ENCODE data around the gene CDH20. TPM values are rescaled to one million over a fixed set of nuclear protein-coding genes. Genes with fewer than 3 reads are reported as not detected.

CDH20 gene
- total RNA-seq, 3 donors from 2014 or later = not detected

DNA sequence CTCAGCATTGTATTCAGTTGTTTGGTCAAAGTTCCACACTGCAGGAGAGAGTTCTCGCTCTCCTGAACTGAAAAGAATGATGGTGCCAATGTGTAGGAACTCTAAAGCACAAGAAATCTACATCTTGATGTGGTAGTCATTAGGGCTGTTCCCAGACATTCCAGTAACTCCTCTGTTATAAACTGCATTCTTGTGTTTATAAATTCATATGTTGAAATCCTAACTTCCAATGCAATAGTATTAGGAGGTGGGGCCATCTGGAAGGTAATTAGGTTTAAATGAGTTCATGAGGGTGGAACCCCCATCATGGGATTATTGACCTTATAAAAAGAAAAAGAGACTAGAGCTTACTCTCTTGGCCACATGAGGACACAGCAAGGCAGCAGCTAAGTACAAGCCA lies 239.6 kb downstream of the CDH20 start:
- intact Hi-C loops (cut with DNase I, micrococcal nuclease) = no loop called here
- H3K9me3 ChIP-seq = no peaks in the 10 kb centered on the region
- H3K36me3 ChIP-seq (ENCODE audit: low read depth) = no peaks in the 10 kb centered on the region
- no peak overlapping the region for H3K4me3 ChIP-seq
- TF ChIP-seq, protein P1, sequence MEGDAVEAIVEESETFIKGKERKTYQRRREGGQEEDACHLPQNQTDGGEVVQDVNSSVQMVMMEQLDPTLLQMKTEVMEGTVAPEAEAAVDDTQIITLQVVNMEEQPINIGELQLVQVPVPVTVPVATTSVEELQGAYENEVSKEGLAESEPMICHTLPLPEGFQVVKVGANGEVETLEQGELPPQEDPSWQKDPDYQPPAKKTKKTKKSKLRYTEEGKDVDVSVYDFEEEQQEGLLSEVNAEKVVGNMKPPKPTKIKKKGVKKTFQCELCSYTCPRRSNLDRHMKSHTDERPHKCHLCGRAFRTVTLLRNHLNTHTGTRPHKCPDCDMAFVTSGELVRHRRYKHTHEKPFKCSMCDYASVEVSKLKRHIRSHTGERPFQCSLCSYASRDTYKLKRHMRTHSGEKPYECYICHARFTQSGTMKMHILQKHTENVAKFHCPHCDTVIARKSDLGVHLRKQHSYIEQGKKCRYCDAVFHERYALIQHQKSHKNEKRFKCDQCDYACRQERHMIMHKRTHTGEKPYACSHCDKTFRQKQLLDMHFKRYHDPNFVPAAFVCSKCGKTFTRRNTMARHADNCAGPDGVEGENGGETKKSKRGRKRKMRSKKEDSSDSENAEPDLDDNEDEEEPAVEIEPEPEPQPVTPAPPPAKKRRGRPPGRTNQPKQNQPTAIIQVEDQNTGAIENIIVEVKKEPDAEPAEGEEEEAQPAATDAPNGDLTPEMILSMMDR (IDR thresholded peaks at IDR 0.05) = no peak
- no peak for DNase-seq
- no peaks in the 10 kb centered on the region for H3K4me1 ChIP-seq (ENCODE audit: low read depth)
- no peak for ATAC-seq

DNA sequence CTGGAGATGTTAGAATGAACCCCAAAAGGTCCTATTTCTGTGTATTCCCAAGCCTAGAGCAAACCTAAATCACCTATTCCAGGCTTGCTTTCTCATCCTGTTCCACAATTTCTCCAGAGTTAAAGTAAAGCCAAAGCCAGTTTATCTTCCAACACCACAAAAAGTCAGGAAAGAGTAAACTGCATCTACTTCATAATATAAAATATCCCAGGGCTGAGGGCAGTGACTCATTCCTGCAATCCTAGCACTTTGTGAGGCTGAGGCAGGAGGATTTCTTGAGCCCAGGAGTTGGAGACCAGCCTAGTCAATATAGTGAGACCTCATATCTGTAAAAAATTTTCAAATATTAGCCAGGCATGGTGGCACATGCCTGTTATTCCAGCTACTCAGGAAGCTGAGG lies 241.4 kb downstream of the CDH20 start:
- Histone ChIP-seq H3K36me3 (ENCODE audit: low read depth) (no peaks in the 10 kb centered on the region), H3K4me1 (ENCODE audit: low read depth) (no peaks in the 10 kb centered on the region), H3K9me3 (no peaks in the 10 kb centered on the region), H3K4me3 (no peak overlapping the region)
- DNase-seq (no peak), ATAC-seq (no peak)
- intact Hi-C loops (cut with DNase I, micrococcal nuclease) = no loop called here
- TF ChIP-seq, protein P1 (IDR thresholded peaks at IDR 0.05) = no peak

DNA sequence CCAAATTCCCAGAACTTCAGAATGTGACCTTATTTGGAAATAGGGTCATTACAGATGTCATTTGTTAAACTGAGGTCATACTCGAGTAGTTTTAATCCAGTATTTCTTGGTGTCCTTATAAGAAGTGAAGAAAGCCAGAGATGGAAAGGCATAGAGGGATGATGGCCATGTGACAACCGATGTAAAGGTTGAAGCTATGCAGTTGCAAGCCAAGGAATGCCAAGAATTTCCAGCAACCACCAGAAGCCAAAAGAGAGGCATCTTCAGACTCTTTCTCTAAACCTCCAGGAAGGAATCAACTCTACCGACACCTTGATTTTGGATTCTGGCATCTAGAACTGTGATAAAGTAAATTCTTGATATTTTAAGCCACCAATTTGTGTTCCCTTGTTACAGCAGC lies 242.2 kb downstream of the CDH20 start:
- Histone ChIP-seq H3K36me3 (ENCODE audit: low read depth) (no peaks in the 10 kb centered on the region), H3K4me3 (no peak overlapping the region), H3K9me3 (no peaks in the 10 kb centered on the region), H3K4me1 (ENCODE audit: low read depth) (no peaks in the 10 kb centered on the region)
- TF ChIP-seq, protein P1 (IDR thresholded peaks at IDR 0.05) = no peak
- DNase-seq (no peak), ATAC-seq (no peak)
- intact Hi-C loops (cut with DNase I, micrococcal nuclease) = no loop called here

DNA sequence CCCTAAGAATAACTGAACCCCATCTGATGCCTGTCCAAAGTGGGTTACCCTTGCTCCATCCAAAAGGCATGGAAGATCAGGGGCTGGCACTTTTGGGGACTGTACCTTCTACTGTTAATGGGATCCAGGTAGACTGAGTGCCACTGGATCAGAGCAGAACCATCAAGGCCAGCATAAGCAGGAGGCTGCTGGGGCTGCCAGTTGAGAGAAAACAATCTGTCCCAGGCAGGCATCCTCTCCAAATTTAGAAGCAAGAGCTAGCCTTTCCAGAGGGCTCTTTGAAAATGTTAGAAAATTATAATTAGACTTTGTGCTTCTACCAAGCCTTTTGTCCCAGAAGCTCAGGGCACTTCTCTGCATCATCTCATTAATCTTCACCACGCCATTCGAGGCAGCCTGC lies 245.6 kb downstream of the CDH20 start:
- DNase-seq = no peak
- Histone ChIP-seq H3K9me3 (no peaks in the 10 kb centered on the region), H3K4me3 (no peak overlapping the region), H3K4me1 (ENCODE audit: low read depth) (peaks cover 8% of the 10 kb centered on the region), H3K36me3 (ENCODE audit: low read depth) (no peaks in the 10 kb centered on the region)
- ATAC-seq = no peak
- TF ChIP-seq, protein P1 (IDR thresholded peaks at IDR 0.05) = no peak
- intact Hi-C loops (cut with DNase I, micrococcal nuclease) = no loop called here

DNA sequence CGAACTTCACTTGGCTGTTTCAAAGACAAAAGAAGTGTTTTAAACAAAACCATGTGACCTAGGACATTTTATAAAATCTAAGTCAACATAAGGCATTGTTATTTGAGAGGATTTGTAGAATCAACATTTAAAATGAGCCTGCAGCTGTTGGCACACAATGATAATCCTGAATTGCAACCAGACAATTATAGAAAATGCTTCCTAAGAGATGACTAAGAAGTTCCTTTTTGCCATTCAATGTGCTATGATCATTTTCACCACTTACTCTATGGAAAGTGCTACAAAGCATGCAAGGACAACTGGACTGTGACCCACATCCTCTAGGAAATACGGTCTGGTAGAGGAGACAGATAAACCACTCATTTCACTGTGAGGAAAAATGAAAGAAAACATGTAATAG lies 246.4 kb downstream of the CDH20 start:
- H3K4me1 ChIP-seq (ENCODE audit: low read depth) = peaks cover 8% of the 10 kb centered on the region
- no peak overlapping the region for H3K4me3 ChIP-seq
- no peaks in the 10 kb centered on the region for H3K9me3 ChIP-seq
- intact Hi-C loops (cut with DNase I, micrococcal nuclease) = no loop called here
- DNase-seq (no peak), ATAC-seq (no peak)
- TF ChIP-seq, protein P1 (IDR thresholded peaks at IDR 0.05) = no peak
- H3K36me3 ChIP-seq (ENCODE audit: low read depth) = no peaks in the 10 kb centered on the region

DNA sequence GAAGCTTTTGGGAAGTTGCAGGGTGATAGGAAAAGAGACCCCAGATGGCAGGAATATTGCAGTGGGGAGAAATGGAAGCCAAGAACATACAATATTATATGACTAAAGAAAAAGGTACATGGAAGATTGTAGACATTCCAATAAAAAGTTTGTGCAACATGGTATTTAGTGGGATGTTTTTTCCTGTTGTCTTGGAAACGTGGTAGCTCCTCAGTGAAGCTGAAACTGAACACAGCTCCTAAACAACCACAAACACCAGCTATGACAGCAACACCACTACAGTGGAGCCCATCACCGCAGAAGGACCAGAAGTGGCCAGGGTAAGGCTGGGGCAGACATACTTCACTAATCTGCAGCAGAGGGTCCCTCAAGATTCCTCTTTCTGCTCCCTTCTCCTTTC lies 246.8 kb downstream of the CDH20 start:
- TF ChIP-seq, protein P1 (IDR thresholded peaks at IDR 0.05) = no peak
- H3K9me3 ChIP-seq = no peaks in the 10 kb centered on the region
- no peaks in the 10 kb centered on the region for H3K36me3 ChIP-seq (ENCODE audit: low read depth)
- no peak overlapping the region for H3K4me3 ChIP-seq
- intact Hi-C loops (cut with DNase I, micrococcal nuclease) = no loop called here
- DNase-seq (no peak), ATAC-seq (no peak)
- peaks cover 8% of the 10 kb centered on the region for H3K4me1 ChIP-seq (ENCODE audit: low read depth)
